ENCODE measurements around the gene TRIM17. TPM values are rescaled to one million over a fixed set of nuclear protein-coding genes. Genes with fewer than 3 reads are reported as not detected.

TRIM17 gene
- total RNA-seq, 1 experiment from 2014 or later = 0.54 TPM

DNA sequence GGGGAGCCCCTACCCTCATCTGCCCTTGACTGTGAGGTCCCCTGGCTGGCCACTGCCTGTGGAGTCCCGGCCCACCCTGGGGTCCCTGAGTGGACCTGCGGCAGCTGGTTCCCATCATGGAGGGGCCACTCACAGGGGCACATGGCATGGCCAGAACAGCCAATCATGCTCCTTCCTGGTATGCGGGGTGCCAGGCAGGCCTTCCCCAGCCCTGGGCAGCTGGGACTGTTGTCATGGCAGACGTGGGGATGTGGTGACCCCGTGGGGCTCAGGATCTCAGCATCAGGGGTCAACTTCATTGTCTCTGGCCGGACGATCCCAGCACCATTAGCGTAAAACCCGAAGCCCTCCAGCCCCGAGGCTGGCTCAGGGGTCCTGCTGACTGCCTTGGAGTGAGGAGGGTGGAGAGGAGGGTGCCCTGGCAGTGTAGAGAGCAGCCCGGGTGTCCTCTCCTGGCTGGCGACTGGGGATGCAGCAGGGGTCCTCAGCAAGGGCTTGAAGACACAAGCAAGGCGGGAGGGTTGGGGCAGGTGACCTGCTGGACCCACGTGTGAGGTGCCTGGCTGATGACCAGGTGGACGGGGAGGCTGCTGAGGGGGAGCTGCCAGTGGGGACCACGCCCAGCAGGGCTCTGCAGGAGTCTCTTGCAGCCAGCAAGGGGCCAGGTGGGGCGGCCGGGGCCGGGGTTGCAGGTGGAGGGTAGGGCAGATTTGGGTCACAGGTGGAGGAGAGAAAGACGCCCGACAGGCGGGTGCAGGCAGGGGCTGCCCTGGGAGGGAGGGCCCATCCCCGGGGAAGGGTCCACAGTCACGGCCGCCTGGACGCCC, 55.1 kb downstream of the TRIM17 start:
- H3K36me3 ChIP-seq (ENCODE audit: insufficient read depth, low read length, poor library complexity, severe bottlenecking) = no peaks in the 10 kb centered on the region
- H3K4me1 ChIP-seq (ENCODE audit: insufficient read depth, low read length, poor library complexity, severe bottlenecking) = no peaks in the 10 kb centered on the region
- H3K9me3 ChIP-seq (ENCODE audit: low read depth, low read length, poor library complexity, severe bottlenecking) = no peaks in the 10 kb centered on the region
- no peaks in the 10 kb centered on the region for H3K27me3 ChIP-seq (replicated peaks; ENCODE audit: insufficient read depth, low read depth, low read length, poor library complexity)
- H3K4me3 ChIP-seq (ENCODE audit: low read depth, low read length, poor library complexity, severe bottlenecking) = no peak overlapping the region
- no peak overlapping the region for H3K27ac ChIP-seq (ENCODE audit: low read depth, low read length, poor library complexity, severe bottlenecking)
- POLR2A ChIA-PET (ENCODE audit: low non-redundant PET) = no interaction called here
- intact Hi-C loops (cut with micrococcal nuclease; ENCODE audit: unreplicated experiment) = no loop called here
- BruUV-seq (replicated peaks) = no TSS peak
- CTCF ChIA-PET = no interaction called here
- TF ChIP-seq EZH2 (IDR thresholded peaks at IDR 0.05; ENCODE audit: borderline replicate concordance, low read depth, low read length, poor library complexity, severe bottlenecking) = no peak
- TF ChIP-seq, protein P1, sequence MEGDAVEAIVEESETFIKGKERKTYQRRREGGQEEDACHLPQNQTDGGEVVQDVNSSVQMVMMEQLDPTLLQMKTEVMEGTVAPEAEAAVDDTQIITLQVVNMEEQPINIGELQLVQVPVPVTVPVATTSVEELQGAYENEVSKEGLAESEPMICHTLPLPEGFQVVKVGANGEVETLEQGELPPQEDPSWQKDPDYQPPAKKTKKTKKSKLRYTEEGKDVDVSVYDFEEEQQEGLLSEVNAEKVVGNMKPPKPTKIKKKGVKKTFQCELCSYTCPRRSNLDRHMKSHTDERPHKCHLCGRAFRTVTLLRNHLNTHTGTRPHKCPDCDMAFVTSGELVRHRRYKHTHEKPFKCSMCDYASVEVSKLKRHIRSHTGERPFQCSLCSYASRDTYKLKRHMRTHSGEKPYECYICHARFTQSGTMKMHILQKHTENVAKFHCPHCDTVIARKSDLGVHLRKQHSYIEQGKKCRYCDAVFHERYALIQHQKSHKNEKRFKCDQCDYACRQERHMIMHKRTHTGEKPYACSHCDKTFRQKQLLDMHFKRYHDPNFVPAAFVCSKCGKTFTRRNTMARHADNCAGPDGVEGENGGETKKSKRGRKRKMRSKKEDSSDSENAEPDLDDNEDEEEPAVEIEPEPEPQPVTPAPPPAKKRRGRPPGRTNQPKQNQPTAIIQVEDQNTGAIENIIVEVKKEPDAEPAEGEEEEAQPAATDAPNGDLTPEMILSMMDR (conservative IDR thresholded peaks at IDR 0.05; ENCODE audit: low read depth, low read length) = no peak
- no peak for DNase-seq (ENCODE audit: low spot score)

DNA sequence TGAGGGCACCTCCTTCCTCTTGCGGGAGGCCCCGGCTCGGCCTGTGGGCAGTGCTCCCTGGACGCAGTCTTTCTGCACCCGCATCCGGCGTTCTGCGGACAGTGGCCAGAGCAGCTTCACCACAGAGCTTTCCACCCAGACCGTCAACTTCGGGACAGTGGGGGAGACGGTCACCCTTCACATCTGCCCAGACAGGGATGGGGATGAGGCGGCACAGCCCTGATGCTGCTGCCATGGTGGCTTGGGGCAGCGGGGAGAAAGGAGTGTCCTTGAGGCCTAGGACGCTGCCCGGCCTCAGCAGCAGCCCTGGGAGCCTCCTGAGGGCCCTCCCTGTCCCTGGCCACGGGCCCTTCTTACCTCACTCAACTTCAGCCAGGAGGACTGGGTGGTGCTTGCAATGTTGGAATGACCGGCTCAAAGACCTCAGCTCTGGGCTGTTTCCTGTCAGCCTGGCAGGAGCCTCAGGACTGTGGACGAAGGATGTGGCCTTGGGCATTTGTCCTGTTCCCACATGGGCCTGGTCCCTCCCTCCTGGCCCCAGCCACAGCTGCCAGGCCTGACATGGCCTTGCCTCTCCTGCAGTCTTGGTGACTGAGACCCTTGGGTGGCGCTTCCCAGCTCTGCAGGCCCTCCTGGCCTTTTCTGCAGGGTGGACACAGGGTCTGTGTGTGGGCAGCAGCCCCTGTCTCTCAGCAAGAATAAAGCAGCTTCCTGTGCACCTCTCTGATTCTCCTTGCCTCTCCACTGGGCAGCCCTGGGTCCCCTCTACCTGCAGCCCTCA, 55.9 kb downstream of the TRIM17 start:
- H3K27ac ChIP-seq (ENCODE audit: low read depth, low read length, poor library complexity, severe bottlenecking) = no peak overlapping the region
- no peaks in the 10 kb centered on the region for H3K27me3 ChIP-seq (replicated peaks; ENCODE audit: insufficient read depth, low read depth, low read length, poor library complexity)
- BruUV-seq (replicated peaks) = TSS peak; percentile 72
- H3K4me3 ChIP-seq (ENCODE audit: low read depth, low read length, poor library complexity, severe bottlenecking) = no peak overlapping the region
- H3K4me1 ChIP-seq (ENCODE audit: insufficient read depth, low read length, poor library complexity, severe bottlenecking) = no peaks in the 10 kb centered on the region
- ChIA-PET CTCF (no interaction called here), POLR2A (ENCODE audit: low non-redundant PET) (no interaction called here)
- intact Hi-C loops (cut with micrococcal nuclease; ENCODE audit: unreplicated experiment) = no loop called here
- no peak for DNase-seq (ENCODE audit: low spot score)
- TF ChIP-seq, protein P1 (conservative IDR thresholded peaks at IDR 0.05; ENCODE audit: low read depth, low read length) = no peak
- no peak for TF ChIP-seq EZH2 (IDR thresholded peaks at IDR 0.05; ENCODE audit: borderline replicate concordance, low read depth, low read length, poor library complexity, severe bottlenecking)
- no peaks in the 10 kb centered on the region for H3K36me3 ChIP-seq (ENCODE audit: insufficient read depth, low read length, poor library complexity, severe bottlenecking)
- H3K9me3 ChIP-seq (ENCODE audit: low read depth, low read length, poor library complexity, severe bottlenecking) = no peaks in the 10 kb centered on the region

DNA sequence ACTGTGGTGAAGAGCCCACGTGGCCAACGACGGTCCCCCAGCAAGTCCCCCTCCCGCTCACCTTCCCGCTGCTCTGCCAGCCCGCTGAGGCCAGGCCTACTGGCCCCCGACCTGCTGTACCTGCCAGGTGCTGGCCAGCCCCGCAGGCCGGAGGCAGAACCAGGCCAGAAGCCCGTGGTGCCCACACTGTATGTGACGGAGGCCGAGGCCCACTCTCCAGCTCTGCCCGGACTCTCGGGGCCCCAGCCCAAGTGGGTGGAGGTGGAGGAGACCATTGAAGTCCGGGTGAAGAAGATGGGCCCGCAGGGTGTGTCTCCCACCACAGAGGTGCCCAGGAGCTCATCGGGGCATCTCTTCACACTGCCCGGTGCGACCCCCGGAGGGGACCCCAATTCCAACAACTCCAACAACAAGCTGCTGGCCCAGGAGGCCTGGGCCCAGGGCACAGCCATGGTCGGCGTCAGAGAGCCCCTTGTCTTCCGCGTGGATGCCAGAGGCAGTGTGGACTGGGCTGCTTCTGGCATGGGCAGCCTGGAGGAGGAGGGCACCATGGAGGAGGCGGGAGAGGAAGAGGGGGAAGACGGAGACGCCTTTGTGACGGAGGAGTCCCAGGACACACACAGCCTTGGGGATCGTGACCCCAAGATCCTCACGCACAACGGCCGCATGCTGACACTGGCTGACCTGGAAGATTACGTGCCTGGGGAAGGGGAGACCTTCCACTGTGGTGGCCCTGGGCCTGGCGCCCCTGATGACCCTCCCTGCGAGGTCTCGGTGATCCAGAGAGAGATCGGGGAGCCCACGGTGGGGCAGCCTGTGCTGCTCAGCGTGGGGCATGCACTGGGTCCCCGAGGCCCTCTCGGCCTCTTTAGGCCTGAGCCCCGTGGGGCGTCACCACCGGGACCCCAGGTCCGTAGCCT, 56.8 kb downstream of the TRIM17 start:
- CTCF ChIA-PET = no interaction called here
- DNase-seq (ENCODE audit: low spot score) = no peak
- Histone ChIP-seq H3K27ac (ENCODE audit: low read depth, low read length, poor library complexity, severe bottlenecking) (no peak overlapping the region), H3K27me3 (replicated peaks; ENCODE audit: insufficient read depth, low read depth, low read length, poor library complexity) (no peaks in the 10 kb centered on the region), H3K9me3 (ENCODE audit: low read depth, low read length, poor library complexity, severe bottlenecking) (no peaks in the 10 kb centered on the region), H3K4me3 (ENCODE audit: low read depth, low read length, poor library complexity, severe bottlenecking) (no peak overlapping the region), H3K36me3 (ENCODE audit: insufficient read depth, low read length, poor library complexity, severe bottlenecking) (no peaks in the 10 kb centered on the region), H3K4me1 (ENCODE audit: insufficient read depth, low read length, poor library complexity, severe bottlenecking) (no peaks in the 10 kb centered on the region)
- no TSS peak for BruUV-seq (replicated peaks)
- no peak for TF ChIP-seq EZH2 (IDR thresholded peaks at IDR 0.05; ENCODE audit: borderline replicate concordance, low read depth, low read length, poor library complexity, severe bottlenecking)
- TF ChIP-seq, protein P1 (conservative IDR thresholded peaks at IDR 0.05; ENCODE audit: low read depth, low read length) = no peak
- POLR2A ChIA-PET (ENCODE audit: low non-redundant PET) = no interaction called here
- intact Hi-C loops (cut with micrococcal nuclease; ENCODE audit: unreplicated experiment) = loop anchor here (10.0 kb wide), 1 partner anchor 55 kb away; no protein-coding TSS in a partner anchor
